ENCODE results near the gene PRAMEF18.
"Not testable (repeated sequence)": the region's sequence is repeated elsewhere in the genome, so short reads cannot be mapped to it uniquely, and the experiment has no call there.

PRAMEF18 gene

DNA sequence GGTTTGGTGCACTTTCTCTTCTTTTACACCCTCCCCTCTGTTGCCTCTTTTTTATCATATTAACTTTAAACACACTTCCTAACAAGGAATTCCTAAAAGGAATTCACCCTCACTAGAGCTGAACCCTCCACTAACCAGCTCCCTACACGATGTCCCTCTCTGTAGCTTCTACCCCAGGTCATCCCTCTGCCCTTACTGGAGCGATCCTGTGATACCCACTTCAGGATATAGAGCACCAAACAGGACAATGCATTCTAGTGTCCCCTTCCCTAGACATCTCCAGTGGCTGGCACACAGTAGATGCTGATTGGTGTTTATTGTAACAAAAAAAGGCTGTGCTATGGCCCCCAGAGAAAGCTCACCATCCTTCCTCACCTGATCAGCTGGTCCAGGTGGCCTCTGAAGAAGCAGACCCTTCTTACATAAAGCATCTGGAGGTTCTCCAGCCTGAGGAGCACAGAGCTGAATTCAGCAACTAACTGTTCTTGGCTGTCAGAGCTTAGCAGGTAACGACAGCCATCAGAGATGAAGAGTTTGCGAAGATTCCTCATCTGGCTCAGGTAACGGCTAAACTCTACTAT, 1.4 kb downstream of the PRAMEF18 start:
- DNase-seq (ENCODE audit: low spot score): no peak

DNA sequence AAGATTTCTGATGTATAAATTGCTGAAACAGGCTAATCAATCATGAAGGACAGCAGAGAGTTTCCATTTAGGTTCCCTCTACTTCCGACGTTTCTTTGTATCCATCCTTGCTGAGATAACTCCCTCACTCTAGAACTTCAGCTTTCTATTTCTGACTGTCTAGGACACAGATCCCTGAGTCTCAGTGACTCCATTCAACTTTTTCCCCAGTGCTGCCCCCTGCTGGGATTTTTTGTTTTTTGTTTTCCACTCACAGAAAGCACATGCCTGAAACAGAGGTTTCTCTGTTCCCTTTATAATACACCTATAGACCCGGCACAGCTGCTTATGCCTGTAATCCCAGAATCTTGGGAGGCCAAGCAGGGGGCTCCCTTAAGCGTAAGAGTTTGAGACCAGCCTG, 3.2 kb downstream of the PRAMEF18 start:
- no CpG with 5 or more reads among the region's 4 CpGs for WGBS, 2 donors (ENCODE audit: extremely low coverage in 2 of 2, insufficient read length in 2 of 2, insufficient replicate concordance in 1 of 2)
- H3K79me1 ChIP-seq (ENCODE audit: low read depth, low read length); DNase-seq (ENCODE audit: low spot score); H3K4me2 ChIP-seq (ENCODE audit: insufficient read depth, low read length, poor library complexity, severe bottlenecking); H3K27me3 ChIP-seq (ENCODE audit: control insufficient read depth in 3 of 3, insufficient read depth in 3 of 3, low read depth in 1 of 3, low read length in 3 of 3); H3K18ac ChIP-seq (ENCODE audit: low read length); H4K8ac ChIP-seq (ENCODE audit: low read depth, low read length); H2AK5ac ChIP-seq (ENCODE audit: low read depth, low read length); H3K23ac ChIP-seq (ENCODE audit: low read depth, low read length, poor library complexity); H3K14ac ChIP-seq (ENCODE audit: low read length); H2BK120ac ChIP-seq (ENCODE audit: low read depth, low read length); H3K9ac ChIP-seq (ENCODE audit: low read depth, low read length, poor library complexity); H3K4me1 ChIP-seq (ENCODE audit: control insufficient read depth in 2 of 2, insufficient read depth in 1 of 2, low read depth in 1 of 2, low read length in 2 of 2); H4K91ac ChIP-seq (ENCODE audit: low read depth, low read length, poor library complexity); H3K4me3 ChIP-seq (ENCODE audit: low read length in 2 of 2); H2AFZ ChIP-seq (ENCODE audit: low read length); H2BK12ac ChIP-seq (ENCODE audit: low read length); H3K4ac ChIP-seq (ENCODE audit: low read length); H3K27ac ChIP-seq (replicated peaks; ENCODE audit: low read length); H2BK5ac ChIP-seq (ENCODE audit: low read length); H3K9me3 ChIP-seq (replicated peaks in 1 of 2; ENCODE audit: control insufficient read depth in 2 of 2, insufficient read depth in 1 of 2, low read depth in 1 of 2, low read length in 2 of 2); H2BK15ac ChIP-seq (ENCODE audit: low read length); H3K36me3 ChIP-seq (replicated peaks in 1 of 2; ENCODE audit: control insufficient read depth in 2 of 2, insufficient read depth in 2 of 2, low read length in 2 of 2): not testable (repeated sequence)

More for the DNA sequence above, 1.4 kb downstream of the PRAMEF18 start:
- Histone ChIP-seq H3K4me1 (ENCODE audit: control insufficient read depth in 2 of 2, insufficient read depth in 1 of 2, low read depth in 1 of 2, low read length in 2 of 2) (no peaks in the 10 kb centered on the region), H3K9me3 (replicated peaks in 1 of 2; ENCODE audit: control insufficient read depth in 2 of 2, insufficient read depth in 1 of 2, low read depth in 1 of 2, low read length in 2 of 2) (peaks cover 0 to 8% of the 10 kb centered on the region in 2 donors), H3K23ac (ENCODE audit: low read depth, low read length, poor library complexity) (no peak overlapping the region), H3K4me3 (ENCODE audit: low read length in 2 of 2) (no peak overlapping the region), H4K91ac (ENCODE audit: low read depth, low read length, poor library complexity) (no peak overlapping the region), H3K18ac (ENCODE audit: low read length) (no peak overlapping the region), H3K27ac (replicated peaks; ENCODE audit: low read length) (no peak overlapping the region), H3K14ac (ENCODE audit: low read length) (no peak overlapping the region), H2BK12ac (ENCODE audit: low read length) (no peak overlapping the region), H2AFZ (ENCODE audit: low read length) (no peak overlapping the region), H2BK120ac (ENCODE audit: low read depth, low read length) (no peak overlapping the region), H3K4ac (ENCODE audit: low read length) (no peak overlapping the region), H3K36me3 (replicated peaks in 1 of 2; ENCODE audit: control insufficient read depth in 2 of 2, insufficient read depth in 2 of 2, low read length in 2 of 2) (no peaks in the 10 kb centered on the region), H3K79me1 (ENCODE audit: low read depth, low read length) (no peaks in the 10 kb centered on the region), H3K27me3 (ENCODE audit: control insufficient read depth in 3 of 3, insufficient read depth in 3 of 3, low read depth in 1 of 3, low read length in 3 of 3) (peaks cover 0 to 6% (median 0%) of the 10 kb centered on the region in 3 experiments), H3K9ac (ENCODE audit: low read depth, low read length, poor library complexity) (no peak overlapping the region), H3K4me2 (ENCODE audit: insufficient read depth, low read length, poor library complexity, severe bottlenecking) (no peak overlapping the region), H2BK15ac (ENCODE audit: low read length) (no peak overlapping the region), H4K8ac (ENCODE audit: low read depth, low read length) (no peak overlapping the region), H2AK5ac (ENCODE audit: low read depth, low read length) (no peak overlapping the region), H2BK5ac (ENCODE audit: low read length) (no peak overlapping the region)
- no CpG with 5 or more reads among the region's 5 CpGs for WGBS, 2 donors (ENCODE audit: extremely low coverage in 2 of 2, insufficient read length in 2 of 2, insufficient replicate concordance in 1 of 2)

DNA sequence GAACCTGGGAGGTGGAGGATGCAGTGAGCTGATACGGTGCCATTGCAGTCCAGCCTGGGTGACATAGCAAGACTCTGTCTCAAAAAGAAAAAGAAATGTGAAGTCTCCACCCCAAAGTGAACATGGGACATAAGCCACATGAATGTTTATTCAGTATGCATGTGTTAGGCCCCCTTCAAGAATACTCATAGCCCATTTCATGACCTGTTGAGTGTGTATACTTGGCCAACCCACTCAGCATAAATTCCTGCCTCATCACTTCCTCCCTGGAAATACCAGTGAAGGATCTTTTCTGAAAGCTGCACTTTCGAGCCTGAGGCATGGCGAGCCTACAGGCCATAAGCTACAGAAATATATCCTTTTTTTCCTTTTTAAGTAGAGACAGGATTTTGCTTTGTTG, 6.8 kb downstream of the PRAMEF18 start:
- not testable (repeated sequence) for H2AK5ac ChIP-seq (ENCODE audit: low read depth, low read length); H3K4me3 ChIP-seq (ENCODE audit: low read length in 2 of 2); H3K36me3 ChIP-seq (replicated peaks in 1 of 2; ENCODE audit: control insufficient read depth in 2 of 2, insufficient read depth in 2 of 2, low read length in 2 of 2); H3K4me2 ChIP-seq (ENCODE audit: insufficient read depth, low read length, poor library complexity, severe bottlenecking); H3K4ac ChIP-seq (ENCODE audit: low read length); H2BK5ac ChIP-seq (ENCODE audit: low read length); H3K27ac ChIP-seq (replicated peaks; ENCODE audit: low read length); DNase-seq (ENCODE audit: low spot score); H4K8ac ChIP-seq (ENCODE audit: low read depth, low read length); H3K18ac ChIP-seq (ENCODE audit: low read length); H3K23ac ChIP-seq (ENCODE audit: low read depth, low read length, poor library complexity); H2BK15ac ChIP-seq (ENCODE audit: low read length); H2BK120ac ChIP-seq (ENCODE audit: low read depth, low read length); H4K91ac ChIP-seq (ENCODE audit: low read depth, low read length, poor library complexity); H3K27me3 ChIP-seq (ENCODE audit: control insufficient read depth in 3 of 3, insufficient read depth in 3 of 3, low read depth in 1 of 3, low read length in 3 of 3); H3K4me1 ChIP-seq (ENCODE audit: control insufficient read depth in 2 of 2, insufficient read depth in 1 of 2, low read depth in 1 of 2, low read length in 2 of 2); H3K14ac ChIP-seq (ENCODE audit: low read length); H3K9ac ChIP-seq (ENCODE audit: low read depth, low read length, poor library complexity); H2AFZ ChIP-seq (ENCODE audit: low read length); H3K79me1 ChIP-seq (ENCODE audit: low read depth, low read length); H2BK12ac ChIP-seq (ENCODE audit: low read length); H3K9me3 ChIP-seq (replicated peaks in 1 of 2; ENCODE audit: control insufficient read depth in 2 of 2, insufficient read depth in 1 of 2, low read depth in 1 of 2, low read length in 2 of 2)
- WGBS, 2 donors (ENCODE audit: extremely low coverage in 2 of 2, insufficient read length in 2 of 2, insufficient replicate concordance in 1 of 2): no CpG with 5 or more reads among the region's 3 CpGs

DNA sequence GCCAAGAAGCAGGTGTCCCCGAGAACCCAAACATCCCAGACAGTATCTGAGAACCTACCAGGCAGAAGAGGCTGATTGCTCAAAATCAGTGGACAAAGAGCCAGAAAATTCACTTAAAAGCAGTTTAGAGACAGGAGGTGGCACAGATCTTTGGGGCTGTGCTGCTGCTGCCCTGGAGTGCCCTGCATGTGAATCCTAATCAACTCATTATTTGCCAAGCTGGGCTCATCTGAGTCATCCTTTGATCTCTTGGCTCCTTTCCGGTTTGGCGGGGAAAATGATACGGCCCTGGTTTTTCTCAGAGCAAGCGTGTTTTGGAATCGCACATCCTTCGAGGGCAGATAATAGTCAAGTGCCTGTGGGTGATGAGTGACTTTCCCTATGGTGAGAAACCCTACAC, 9.3 kb downstream of the PRAMEF18 start:
- not testable (repeated sequence) for H2BK120ac ChIP-seq (ENCODE audit: low read depth, low read length); H3K27ac ChIP-seq (replicated peaks; ENCODE audit: low read length); H3K23ac ChIP-seq (ENCODE audit: low read depth, low read length, poor library complexity); H2BK5ac ChIP-seq (ENCODE audit: low read length); H3K14ac ChIP-seq (ENCODE audit: low read length); H3K9me3 ChIP-seq (replicated peaks in 1 of 2; ENCODE audit: control insufficient read depth in 2 of 2, insufficient read depth in 1 of 2, low read depth in 1 of 2, low read length in 2 of 2); H3K36me3 ChIP-seq (replicated peaks in 1 of 2; ENCODE audit: control insufficient read depth in 2 of 2, insufficient read depth in 2 of 2, low read length in 2 of 2); H3K4me3 ChIP-seq (ENCODE audit: low read length in 2 of 2); H3K79me1 ChIP-seq (ENCODE audit: low read depth, low read length); H3K4me1 ChIP-seq (ENCODE audit: control insufficient read depth in 2 of 2, insufficient read depth in 1 of 2, low read depth in 1 of 2, low read length in 2 of 2); H3K4me2 ChIP-seq (ENCODE audit: insufficient read depth, low read length, poor library complexity, severe bottlenecking); H3K4ac ChIP-seq (ENCODE audit: low read length); H3K18ac ChIP-seq (ENCODE audit: low read length); H4K91ac ChIP-seq (ENCODE audit: low read depth, low read length, poor library complexity); H2BK15ac ChIP-seq (ENCODE audit: low read length); H3K9ac ChIP-seq (ENCODE audit: low read depth, low read length, poor library complexity); DNase-seq (ENCODE audit: low spot score); H2BK12ac ChIP-seq (ENCODE audit: low read length); H2AFZ ChIP-seq (ENCODE audit: low read length); H3K27me3 ChIP-seq (ENCODE audit: control insufficient read depth in 3 of 3, insufficient read depth in 3 of 3, low read depth in 1 of 3, low read length in 3 of 3); H2AK5ac ChIP-seq (ENCODE audit: low read depth, low read length); H4K8ac ChIP-seq (ENCODE audit: low read depth, low read length)
- WGBS, 2 donors (ENCODE audit: extremely low coverage in 2 of 2, insufficient read length in 2 of 2, insufficient replicate concordance in 1 of 2): no CpG with 5 or more reads among the region's 7 CpGs

Data from neuronal stem cell (in vitro differentiated cells).